Natural killer cell treated with Interleukin-12 subunit alpha and Interleukin-12 subunit beta and Interleukin-15 and Interleukin-18, amount 100 ng/mL, for 72 hours (primary cell): Measurements from ENCODE around the gene TLN1. TPM values are rescaled to one million over a fixed set of nuclear protein-coding genes. Genes with fewer than 3 reads are reported as not detected.

Experiments used
- ATAC-seq, 2 donors: fragments of 150-1000 bp; cut with Tn5 transposase in 1 of 2; sonication (Bioruptor Pico), chemical (Tn5 transposase) in 1 of 2; 2 replicates each; pipeline ENCODE4 v1.10.0; 2021
- DNase-seq: peaks from one replicate; pipeline ENCODE4 v3.0.0; 2022; ENCODE audit warnings: low spot score
- H3K27ac Mint-ChIP-seq, 2 donors: 1 replicate in 1 of 2; 2 replicates in 1 of 2; pipeline ENCODE4 v1.8.0; 2022; ENCODE audit warnings: mixed read lengths in 2 of 2, mild to moderate bottlenecking in 1 of 2, moderate library complexity in 1 of 2
- H3K27me3 Mint-ChIP-seq, 2 donors: 1 replicate in 1 of 2; 2 replicates in 1 of 2; pipeline ENCODE4 v1.8.0; 2022; ENCODE audit warnings: mixed read lengths in 2 of 2
- H3K36me3 Mint-ChIP-seq: one replicate; pipeline ENCODE4 v1.8.0; 2022; ENCODE audit warnings: mixed read lengths
- H3K4me1 Mint-ChIP-seq, 2 donors: 1 replicate in 1 of 2; 2 replicates in 1 of 2; pipeline ENCODE4 v1.8.0; 2022; ENCODE audit warnings: low read depth in 2 of 2, mixed read lengths in 2 of 2, mild to moderate bottlenecking in 1 of 2
- H3K4me3 Mint-ChIP-seq: one replicate; pipeline ENCODE4 v1.8.0; 2022; ENCODE audit warnings: mixed read lengths
- H3K9me3 Mint-ChIP-seq: 2 replicates; pipeline ENCODE4 v1.8.0; 2022; ENCODE audit warnings: mixed read lengths
- total RNA-seq, 2 donors: library from RNA; stranded (reverse); gene quantifications; one replicate each; pipeline ENCODE4 v1.2.3, GENCODE V29; 2022

Gene TLN1, protein sequence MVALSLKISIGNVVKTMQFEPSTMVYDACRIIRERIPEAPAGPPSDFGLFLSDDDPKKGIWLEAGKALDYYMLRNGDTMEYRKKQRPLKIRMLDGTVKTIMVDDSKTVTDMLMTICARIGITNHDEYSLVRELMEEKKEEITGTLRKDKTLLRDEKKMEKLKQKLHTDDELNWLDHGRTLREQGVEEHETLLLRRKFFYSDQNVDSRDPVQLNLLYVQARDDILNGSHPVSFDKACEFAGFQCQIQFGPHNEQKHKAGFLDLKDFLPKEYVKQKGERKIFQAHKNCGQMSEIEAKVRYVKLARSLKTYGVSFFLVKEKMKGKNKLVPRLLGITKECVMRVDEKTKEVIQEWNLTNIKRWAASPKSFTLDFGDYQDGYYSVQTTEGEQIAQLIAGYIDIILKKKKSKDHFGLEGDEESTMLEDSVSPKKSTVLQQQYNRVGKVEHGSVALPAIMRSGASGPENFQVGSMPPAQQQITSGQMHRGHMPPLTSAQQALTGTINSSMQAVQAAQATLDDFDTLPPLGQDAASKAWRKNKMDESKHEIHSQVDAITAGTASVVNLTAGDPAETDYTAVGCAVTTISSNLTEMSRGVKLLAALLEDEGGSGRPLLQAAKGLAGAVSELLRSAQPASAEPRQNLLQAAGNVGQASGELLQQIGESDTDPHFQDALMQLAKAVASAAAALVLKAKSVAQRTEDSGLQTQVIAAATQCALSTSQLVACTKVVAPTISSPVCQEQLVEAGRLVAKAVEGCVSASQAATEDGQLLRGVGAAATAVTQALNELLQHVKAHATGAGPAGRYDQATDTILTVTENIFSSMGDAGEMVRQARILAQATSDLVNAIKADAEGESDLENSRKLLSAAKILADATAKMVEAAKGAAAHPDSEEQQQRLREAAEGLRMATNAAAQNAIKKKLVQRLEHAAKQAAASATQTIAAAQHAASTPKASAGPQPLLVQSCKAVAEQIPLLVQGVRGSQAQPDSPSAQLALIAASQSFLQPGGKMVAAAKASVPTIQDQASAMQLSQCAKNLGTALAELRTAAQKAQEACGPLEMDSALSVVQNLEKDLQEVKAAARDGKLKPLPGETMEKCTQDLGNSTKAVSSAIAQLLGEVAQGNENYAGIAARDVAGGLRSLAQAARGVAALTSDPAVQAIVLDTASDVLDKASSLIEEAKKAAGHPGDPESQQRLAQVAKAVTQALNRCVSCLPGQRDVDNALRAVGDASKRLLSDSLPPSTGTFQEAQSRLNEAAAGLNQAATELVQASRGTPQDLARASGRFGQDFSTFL (N-terminal part only)
- total RNA-seq = 100 to 1,000 TPM; 490 to 539 TPM

DNA sequence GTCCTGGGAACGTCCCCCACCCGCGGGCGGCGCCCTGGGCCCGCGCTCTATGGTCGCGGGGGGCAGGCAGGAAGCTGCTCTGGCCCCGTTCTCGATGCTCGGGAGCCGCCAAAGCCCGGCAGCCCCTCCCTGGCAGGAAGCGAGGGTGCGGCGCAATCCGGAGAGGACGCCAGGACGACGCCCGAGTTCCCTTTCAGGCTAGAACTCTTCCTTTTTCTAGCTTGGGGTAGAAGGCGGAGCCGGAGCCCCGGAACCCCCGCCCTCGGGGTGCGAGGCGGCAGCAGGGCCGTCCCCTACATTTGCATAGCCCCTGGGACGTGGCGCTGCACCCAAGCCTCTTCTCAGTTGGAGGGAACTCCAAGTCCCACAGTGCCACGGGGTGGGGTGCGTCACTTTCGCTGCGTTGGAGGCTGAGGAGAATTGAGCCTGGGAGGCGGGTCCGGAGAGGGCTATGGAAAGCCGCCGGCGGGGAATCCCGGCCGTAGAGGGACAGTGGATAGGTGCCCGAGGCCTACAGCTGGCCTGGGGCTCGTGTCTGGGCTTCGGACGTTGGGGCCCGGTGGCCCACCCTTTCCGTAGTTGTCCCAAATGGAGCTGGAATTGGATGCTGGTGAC lies at the start of gene TLN1, which contains the start of gene CREB3:
Gene TLN1, minus strand, starts transcription at position 11 of the 615 bp plus-strand sequence. CDS start 6,501 bp downstream, outside the sequence.
Gene CREB3, plus strand, starts transcription at position 482 of the 615 bp plus-strand sequence. Its CDS starts 107 bp downstream, at position 589.
- Mint-ChIP-seq H3K4me3 (no peak within 1 kb of the TSS), H3K27me3 (no peaks in the 10 kb centered on the region), H3K9me3 (no peaks in the 10 kb centered on the region), H3K4me1 (peaks cover 17 to 22% of the 10 kb centered on the region in 2 donors), H3K27ac (no peak within 1 kb of the TSS), H3K36me3 (peaks cover 17% of the 10 kb centered on the region)
- ATAC-seq (peak; percentile 91 to 93), DNase-seq (peak; percentile 99)

DNA sequence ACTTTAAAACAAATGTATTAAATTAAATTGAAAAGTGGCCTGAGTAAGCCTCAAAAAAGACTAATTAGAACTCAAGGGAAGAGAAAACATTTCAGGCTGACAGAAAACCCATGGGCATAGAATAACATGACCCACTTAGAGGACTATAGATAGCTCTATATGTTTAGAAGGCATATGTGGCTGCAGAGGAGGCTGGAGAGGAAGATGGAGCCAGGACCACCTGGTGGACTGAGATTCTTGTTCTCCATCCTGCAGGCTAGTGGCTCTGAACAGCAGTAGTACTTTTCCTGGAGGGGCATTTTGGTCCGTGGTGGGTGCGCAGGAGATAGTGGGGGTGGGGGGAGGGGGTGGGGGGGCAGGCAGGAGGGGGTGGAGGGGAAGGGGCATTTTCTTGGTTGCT lies 49.1 kb upstream of the TLN1 start:
- no peaks in the 10 kb centered on the region for H3K9me3 Mint-ChIP-seq
- no peak overlapping the region for H3K27ac Mint-ChIP-seq
- no peaks in the 10 kb centered on the region for H3K27me3 Mint-ChIP-seq
- H3K4me1 Mint-ChIP-seq = no peaks in the 10 kb centered on the region
- ATAC-seq = no peak
- no peak for DNase-seq
- H3K4me3 Mint-ChIP-seq = no peak overlapping the region
- peaks cover 16% of the 10 kb centered on the region for H3K36me3 Mint-ChIP-seq

DNA sequence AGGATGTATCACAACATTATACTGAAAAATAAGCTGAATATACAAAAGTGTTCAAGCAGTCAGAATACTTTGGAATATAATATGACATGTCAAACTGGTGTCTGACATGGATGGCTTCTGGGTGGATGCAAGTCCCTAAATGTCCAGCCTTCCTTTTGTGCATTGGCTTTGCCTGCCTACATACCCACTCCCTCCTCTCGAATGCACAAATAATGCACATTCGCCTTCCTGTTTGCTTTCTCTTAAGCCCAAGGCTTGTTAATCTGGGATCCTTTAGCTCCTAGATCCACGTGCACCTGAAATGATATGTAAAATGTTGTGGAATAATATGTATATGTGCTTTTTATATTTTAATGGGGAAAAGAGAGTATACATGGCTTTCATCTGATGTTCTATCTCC lies 46.5 kb upstream of the TLN1 start:
- no peaks in the 10 kb centered on the region for H3K4me1 Mint-ChIP-seq
- no peak overlapping the region for H3K4me3 Mint-ChIP-seq
- no peak overlapping the region for H3K27ac Mint-ChIP-seq
- DNase-seq = no peak
- no peaks in the 10 kb centered on the region for H3K9me3 Mint-ChIP-seq
- ATAC-seq = no peak
- peaks cover 2% of the 10 kb centered on the region for H3K36me3 Mint-ChIP-seq
- H3K27me3 Mint-ChIP-seq = no peaks in the 10 kb centered on the region

DNA sequence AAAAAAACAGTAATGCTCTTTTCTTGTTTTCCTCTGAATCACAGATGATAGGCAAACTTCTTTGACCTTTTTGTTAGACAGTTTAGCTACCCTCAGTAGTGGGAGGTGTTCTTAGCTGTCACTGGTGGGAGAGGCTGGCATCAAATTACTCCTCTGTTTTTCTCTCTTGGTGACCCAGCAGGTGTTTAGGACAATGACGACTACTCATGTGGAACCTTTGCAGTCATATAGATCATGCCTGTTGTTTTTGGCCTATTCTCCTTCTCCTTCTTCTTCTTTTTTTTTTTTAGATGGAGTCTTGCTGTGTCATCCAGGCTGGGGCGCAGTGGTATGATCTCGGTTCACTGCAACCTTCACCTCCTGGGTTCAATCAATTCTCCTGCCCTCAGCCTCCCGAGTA lies 44.0 kb upstream of the TLN1 start:
- ATAC-seq (no peak), DNase-seq (no peak)
- Mint-ChIP-seq H3K27me3 (no peaks in the 10 kb centered on the region), H3K36me3 (no peaks in the 10 kb centered on the region), H3K9me3 (no peaks in the 10 kb centered on the region), H3K27ac (no peak overlapping the region), H3K4me1 (no peaks in the 10 kb centered on the region), H3K4me3 (no peak overlapping the region)

DNA sequence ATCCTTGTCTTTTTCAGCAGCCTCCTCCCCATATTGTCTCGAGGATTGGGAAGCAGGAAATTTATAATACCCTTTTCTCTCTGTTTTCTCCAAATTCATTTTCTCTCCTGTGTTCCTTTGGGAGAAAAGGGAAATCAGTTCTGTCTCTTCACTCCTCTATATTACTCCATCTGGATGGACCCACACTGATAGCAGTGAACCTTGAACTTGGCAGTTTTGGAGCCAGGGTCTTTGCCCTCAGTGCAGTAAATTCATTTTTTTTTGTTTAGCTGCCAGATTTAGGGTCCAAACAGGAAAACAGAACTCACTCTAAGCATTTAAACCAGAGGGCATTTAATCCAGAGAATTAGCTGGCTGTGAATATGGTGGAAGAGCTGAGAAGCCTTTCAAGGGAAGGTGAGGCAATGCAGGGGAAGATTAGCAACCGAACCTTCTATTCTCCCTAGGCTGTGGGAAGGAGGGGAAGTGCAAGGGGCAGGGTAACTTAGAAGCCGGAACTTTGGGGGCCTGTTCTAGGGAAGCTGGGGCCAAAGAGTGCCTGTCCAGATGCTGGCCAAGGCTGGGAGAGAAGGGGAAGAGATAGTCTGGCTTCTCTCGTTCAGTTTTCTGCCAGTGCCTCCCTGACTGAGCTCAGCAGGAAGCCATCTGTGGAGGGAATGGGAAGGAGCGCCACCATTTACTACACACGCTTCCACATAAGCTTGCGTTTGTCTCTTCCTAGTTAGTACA lies 43.1 kb upstream of the TLN1 start:
- H3K9me3 Mint-ChIP-seq = no peaks in the 10 kb centered on the region
- H3K4me1 Mint-ChIP-seq = no peaks in the 10 kb centered on the region
- H3K27ac Mint-ChIP-seq = no peak overlapping the region
- no peaks in the 10 kb centered on the region for H3K27me3 Mint-ChIP-seq
- no peaks in the 10 kb centered on the region for H3K36me3 Mint-ChIP-seq
- ATAC-seq = no peak
- no peak overlapping the region for H3K4me3 Mint-ChIP-seq
- no peak for DNase-seq

DNA sequence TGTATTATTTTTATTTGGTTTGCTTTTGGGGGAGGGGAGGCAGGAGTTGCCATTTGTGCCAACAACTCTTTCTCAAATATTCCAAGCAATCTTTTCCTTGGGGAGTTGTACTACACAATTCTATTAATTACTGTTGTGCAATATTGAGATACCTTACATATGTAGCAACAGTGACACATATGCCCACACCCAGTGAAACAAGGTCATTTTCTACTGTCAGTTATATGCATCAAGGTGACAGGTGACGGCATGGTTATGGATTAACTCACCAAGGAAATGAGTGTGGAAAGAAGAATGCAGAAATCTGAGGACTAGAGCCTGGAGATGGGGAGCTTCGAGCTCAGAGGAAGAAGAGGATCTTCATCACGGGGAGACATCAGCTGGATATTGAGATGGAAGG lies 39.9 kb upstream of the TLN1 start:
- H3K9me3 Mint-ChIP-seq = no peaks in the 10 kb centered on the region
- DNase-seq = no peak
- H3K27ac Mint-ChIP-seq = no peak overlapping the region
- no peaks in the 10 kb centered on the region for H3K4me1 Mint-ChIP-seq
- no peak overlapping the region for H3K4me3 Mint-ChIP-seq
- no peaks in the 10 kb centered on the region for H3K27me3 Mint-ChIP-seq
- H3K36me3 Mint-ChIP-seq = no peaks in the 10 kb centered on the region
- ATAC-seq = no peak

DNA sequence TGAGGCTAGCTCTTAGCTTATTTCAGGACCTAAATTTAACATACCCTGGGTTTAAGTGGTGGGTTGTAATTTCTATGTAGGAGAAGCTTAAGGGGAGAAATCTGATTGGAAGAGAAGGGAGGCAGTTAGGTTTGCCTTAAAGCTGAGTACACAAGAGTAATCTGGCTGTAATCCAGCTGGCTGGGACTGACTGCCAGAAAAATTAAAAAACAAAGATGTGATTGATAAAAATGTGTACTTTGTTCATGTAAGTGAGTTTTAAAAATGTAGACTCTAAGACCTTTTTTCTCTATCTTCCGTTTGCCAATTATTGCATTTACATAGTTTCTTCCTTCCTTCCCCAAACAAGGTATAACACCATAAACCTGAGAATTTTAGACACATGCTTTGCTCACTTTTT lies 39.5 kb upstream of the TLN1 start:
- Mint-ChIP-seq H3K27me3 (no peaks in the 10 kb centered on the region), H3K27ac (no peak overlapping the region), H3K4me3 (no peak overlapping the region), H3K9me3 (no peaks in the 10 kb centered on the region), H3K36me3 (no peaks in the 10 kb centered on the region), H3K4me1 (no peaks in the 10 kb centered on the region)
- DNase-seq (no peak), ATAC-seq (no peak)

DNA sequence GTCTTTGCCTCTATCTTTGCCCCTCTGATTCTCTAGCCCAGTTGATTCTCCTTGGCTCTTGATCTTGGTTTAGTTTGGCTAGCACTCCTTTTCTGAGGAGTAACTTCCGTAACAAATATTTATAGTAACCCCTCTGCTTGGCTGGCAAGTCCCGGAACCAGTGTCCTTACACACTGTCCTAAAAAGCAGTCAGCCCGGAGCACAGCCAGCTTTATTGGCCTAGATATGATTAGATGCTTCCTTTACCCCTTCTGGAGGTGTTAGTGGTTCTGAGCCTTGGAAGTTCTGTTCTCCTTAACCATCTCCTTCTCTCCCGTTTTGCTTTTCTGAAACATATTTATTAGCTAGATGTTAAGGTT lies 39.1 kb upstream of the TLN1 start:
- Mint-ChIP-seq H3K4me3 (no peak overlapping the region), H3K27me3 (no peaks in the 10 kb centered on the region), H3K4me1 (no peaks in the 10 kb centered on the region), H3K9me3 (no peaks in the 10 kb centered on the region), H3K36me3 (no peaks in the 10 kb centered on the region), H3K27ac (no peak overlapping the region)
- no peak for DNase-seq
- no peak for ATAC-seq

DNA sequence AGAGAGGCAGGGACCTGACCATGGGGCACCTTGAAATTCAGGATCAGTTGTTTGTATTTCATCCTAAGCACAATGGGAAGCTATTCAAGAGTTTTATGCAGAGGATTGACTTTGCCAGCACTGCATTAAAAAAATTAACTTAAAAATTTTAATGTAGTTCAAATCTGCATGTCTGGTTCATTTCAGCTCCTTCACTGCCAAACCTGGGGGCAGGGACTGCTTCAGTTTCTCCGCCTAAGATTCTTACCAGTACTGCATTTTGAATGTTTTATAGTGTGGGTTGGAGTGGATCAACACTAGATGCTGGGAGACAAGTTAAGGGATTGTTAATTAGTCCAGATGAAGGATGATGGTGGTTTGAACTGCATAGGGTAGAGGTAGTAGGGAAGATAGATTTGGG lies 37.8 kb upstream of the TLN1 start:
- H3K36me3 Mint-ChIP-seq = no peaks in the 10 kb centered on the region
- no peak for DNase-seq
- no peaks in the 10 kb centered on the region for H3K27me3 Mint-ChIP-seq
- H3K4me3 Mint-ChIP-seq = no peak overlapping the region
- H3K9me3 Mint-ChIP-seq = no peaks in the 10 kb centered on the region
- ATAC-seq = no peak
- no peaks in the 10 kb centered on the region for H3K4me1 Mint-ChIP-seq
- no peak overlapping the region for H3K27ac Mint-ChIP-seq

DNA sequence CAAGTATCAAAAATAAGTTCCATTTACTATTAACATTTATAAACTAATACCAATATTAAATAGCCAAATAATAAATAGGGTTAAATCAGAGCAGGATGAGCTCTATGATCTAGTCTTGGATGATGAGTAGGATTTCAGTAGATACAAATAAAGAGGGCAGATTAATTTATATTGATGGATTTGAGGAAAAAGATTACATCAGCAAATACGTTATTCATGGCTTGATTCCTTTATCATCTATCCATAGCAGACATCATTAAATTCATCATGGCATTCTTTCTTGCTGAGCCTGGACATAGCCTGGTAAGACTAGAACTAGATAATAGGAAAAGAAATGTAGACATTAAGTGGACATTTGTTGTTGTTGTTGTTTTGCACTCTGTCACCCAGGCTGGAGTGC lies 35.5 kb upstream of the TLN1 start:
- ATAC-seq (no peak), DNase-seq (no peak)
- Mint-ChIP-seq H3K9me3 (no peaks in the 10 kb centered on the region), H3K4me3 (no peak overlapping the region), H3K27ac (no peak overlapping the region), H3K27me3 (no peaks in the 10 kb centered on the region), H3K36me3 (no peaks in the 10 kb centered on the region), H3K4me1 (no peaks in the 10 kb centered on the region)

DNA sequence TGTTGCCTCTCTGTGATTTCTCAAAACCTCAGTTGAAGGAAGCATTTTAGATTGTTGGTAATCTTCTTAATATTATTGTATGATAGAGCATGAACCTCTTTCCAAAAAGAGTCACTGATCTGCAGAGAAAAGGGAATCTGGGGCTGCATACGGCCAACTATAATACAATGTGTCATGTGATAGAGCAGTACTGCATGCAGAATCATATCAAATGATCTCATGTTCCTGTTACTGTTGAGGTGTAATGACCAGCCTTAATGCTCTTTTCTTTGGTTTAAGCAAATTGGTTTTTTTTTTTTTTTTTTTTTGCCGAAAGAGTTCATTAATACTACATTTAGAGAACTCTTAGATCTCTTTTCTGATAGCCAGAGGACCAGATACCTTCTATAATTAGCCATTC lies 35.0 kb upstream of the TLN1 start:
- no peaks in the 10 kb centered on the region for H3K36me3 Mint-ChIP-seq
- ATAC-seq (no peak), DNase-seq (no peak)
- H3K4me3 Mint-ChIP-seq = no peak overlapping the region
- no peaks in the 10 kb centered on the region for H3K4me1 Mint-ChIP-seq
- no peaks in the 10 kb centered on the region for H3K27me3 Mint-ChIP-seq
- no peaks in the 10 kb centered on the region for H3K9me3 Mint-ChIP-seq
- no peak overlapping the region for H3K27ac Mint-ChIP-seq

DNA sequence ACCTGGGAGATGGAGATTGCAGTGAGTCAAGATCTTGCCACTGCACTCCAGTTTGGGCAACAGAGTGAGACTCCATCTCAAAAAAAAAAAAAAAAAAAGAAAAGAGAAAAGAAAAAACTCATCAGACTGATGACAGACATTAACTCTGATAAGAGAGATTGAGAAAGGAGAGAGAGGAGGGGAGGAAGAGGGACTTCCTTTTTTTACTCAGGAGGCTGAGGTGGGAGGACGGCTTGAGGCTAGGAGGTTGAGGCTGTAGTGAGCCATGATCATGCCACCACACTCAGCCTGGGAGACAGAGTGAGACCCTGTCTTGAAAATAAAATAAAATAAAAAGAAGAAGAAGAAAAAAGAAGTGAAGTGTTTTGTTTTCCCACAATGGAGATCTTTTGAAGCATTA lies 31.8 kb upstream of the TLN1 start:
- Mint-ChIP-seq H3K27ac (no peak overlapping the region), H3K36me3 (no peaks in the 10 kb centered on the region), H3K4me1 (peaks cover 2% of the 10 kb centered on the region in 2 donors), H3K27me3 (no peaks in the 10 kb centered on the region), H3K4me3 (no peak overlapping the region), H3K9me3 (no peaks in the 10 kb centered on the region)
- DNase-seq (no peak), ATAC-seq (no peak)

DNA sequence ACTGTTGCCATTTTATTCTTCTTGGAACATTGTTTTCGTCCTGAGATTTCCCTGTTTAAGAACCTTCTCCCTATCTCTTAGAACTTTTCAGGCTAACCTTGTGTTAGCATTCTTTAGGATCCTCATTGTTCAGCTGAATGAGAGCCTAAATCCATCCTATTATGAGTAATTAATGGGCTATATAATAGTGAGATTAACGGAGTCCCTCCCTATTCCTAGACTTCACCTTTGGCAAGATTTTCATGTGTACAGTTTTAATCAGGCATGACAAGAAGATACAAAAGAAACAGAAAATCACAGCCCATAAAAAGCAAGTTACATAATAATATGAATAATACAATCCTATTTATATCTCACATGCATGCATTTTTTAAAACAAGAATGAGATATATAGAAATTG lies 31.2 kb upstream of the TLN1 start:
- H3K4me1 Mint-ChIP-seq = peaks cover 6 to 7% of the 10 kb centered on the region in 2 donors
- no peak overlapping the region for H3K27ac Mint-ChIP-seq
- H3K27me3 Mint-ChIP-seq = no peaks in the 10 kb centered on the region
- ATAC-seq (no peak), DNase-seq (no peak)
- no peaks in the 10 kb centered on the region for H3K36me3 Mint-ChIP-seq
- no peak overlapping the region for H3K4me3 Mint-ChIP-seq
- no peaks in the 10 kb centered on the region for H3K9me3 Mint-ChIP-seq
